SU-DHL-6 (cell line): ENCODE results near the gene MRGPRD.

ENCODE experiments used
- EZH2phosphoT487 ChIP-seq: fragments of 200-600 bp; sonication (generic), shearing (Covaris generic); conservative IDR thresholded peaks from 2 replicates; pipeline ENCODE4 v1.6.1; 2018; ENCODE audit warnings: mild to moderate bottlenecking, antibody characterized with exemption, low read length, moderate library complexity, mixed read lengths
- TF ChIP-seq, protein P1 (sequence below): fragments of 200-600 bp; sonication (generic); IDR thresholded peaks from one replicate; pipeline ENCODE4 v1.5.1; 2017; ENCODE audit warnings: antibody characterized with exemption, mild to moderate bottlenecking, low read length, moderate library complexity; ENCODE audit not compliant: insufficient read depth, poor library complexity, severe bottlenecking

DNA sequence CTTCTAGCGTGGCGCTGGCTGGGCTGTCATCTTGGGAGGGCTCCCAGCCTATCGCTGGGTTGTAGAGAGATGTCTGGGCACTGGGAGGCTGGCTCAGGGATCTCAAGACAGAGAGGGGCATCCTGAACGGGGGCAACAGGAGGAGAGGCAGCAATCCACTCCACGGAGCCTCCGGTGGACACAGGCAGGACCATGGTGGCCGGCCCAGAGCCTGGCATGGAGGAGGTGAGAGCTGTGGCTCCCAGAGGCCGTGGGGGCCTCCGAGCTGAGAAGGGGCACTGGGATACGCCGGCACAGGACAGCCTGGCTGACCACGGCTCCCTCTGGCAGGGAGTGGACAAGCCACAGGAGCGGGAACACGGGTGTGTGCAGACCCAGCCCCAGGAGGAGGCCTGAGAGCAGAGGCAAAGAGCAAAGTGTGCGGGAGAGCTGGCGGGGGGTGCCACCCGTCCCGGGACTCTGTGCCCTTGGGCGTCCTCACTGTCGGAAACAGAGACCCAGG, 23.1 kb upstream of the MRGPRD start:
- TF ChIP-seq, protein P1, sequence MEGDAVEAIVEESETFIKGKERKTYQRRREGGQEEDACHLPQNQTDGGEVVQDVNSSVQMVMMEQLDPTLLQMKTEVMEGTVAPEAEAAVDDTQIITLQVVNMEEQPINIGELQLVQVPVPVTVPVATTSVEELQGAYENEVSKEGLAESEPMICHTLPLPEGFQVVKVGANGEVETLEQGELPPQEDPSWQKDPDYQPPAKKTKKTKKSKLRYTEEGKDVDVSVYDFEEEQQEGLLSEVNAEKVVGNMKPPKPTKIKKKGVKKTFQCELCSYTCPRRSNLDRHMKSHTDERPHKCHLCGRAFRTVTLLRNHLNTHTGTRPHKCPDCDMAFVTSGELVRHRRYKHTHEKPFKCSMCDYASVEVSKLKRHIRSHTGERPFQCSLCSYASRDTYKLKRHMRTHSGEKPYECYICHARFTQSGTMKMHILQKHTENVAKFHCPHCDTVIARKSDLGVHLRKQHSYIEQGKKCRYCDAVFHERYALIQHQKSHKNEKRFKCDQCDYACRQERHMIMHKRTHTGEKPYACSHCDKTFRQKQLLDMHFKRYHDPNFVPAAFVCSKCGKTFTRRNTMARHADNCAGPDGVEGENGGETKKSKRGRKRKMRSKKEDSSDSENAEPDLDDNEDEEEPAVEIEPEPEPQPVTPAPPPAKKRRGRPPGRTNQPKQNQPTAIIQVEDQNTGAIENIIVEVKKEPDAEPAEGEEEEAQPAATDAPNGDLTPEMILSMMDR = no peak
- no peak for TF ChIP-seq EZH2phosphoT487
